ENCODE measurements around the gene PIK3CG. TPM values are rescaled to one million over a fixed set of nuclear protein-coding genes. Genes with fewer than 3 reads are reported as not detected.

PIK3CG gene
- total and polyA plus RNA-seq, 10 of the 15 experiments (the other 5 are each of a cell fraction or from before 2014, with no cell fraction given), result 0.79 to 7.6 (median 5.2) TPM

GRCh38 chr7:106864298-106865081 lies 592 bp upstream of the PIK3CG start:
- intact Hi-C loops (cut with micrococcal nuclease; ENCODE audit: unreplicated experiment) (loop anchor here (5.0 kb wide), 1 partner anchor 67 kb away; no protein-coding TSS in a partner anchor), in situ Hi-C loops (cut with MboI) (no loop called here)
- Histone ChIP-seq H3K9me3 (replicated peaks; ENCODE audit: control insufficient read depth, insufficient read depth, low read length) (no peaks in the 10 kb centered on the region; the same call in 2 of the 3 replicates), H3K27ac (ENCODE audit: control insufficient read depth, insufficient read depth) (peak overlapping the region; percentile 60), H3K27me3 (replicated peaks in 1 of 2; ENCODE audit: control insufficient read depth in 2 of 2, insufficient read depth in 2 of 2, low read length in 1 of 2) (no peaks in the 10 kb centered on the region), H3K9ac (ENCODE audit: control insufficient read depth, insufficient read depth, low read length) (peak overlapping the region; percentile 24; the same call in 1 of the 2 replicates), H3K4me2 (ENCODE audit: control insufficient read depth, insufficient read depth) (peak overlapping the region; percentile 93), H4K20me1 (ENCODE audit: control insufficient read depth, insufficient read depth) (no peaks in the 10 kb centered on the region), H3K36me3 (ENCODE audit: control insufficient read depth in 2 of 2, insufficient read depth in 2 of 2, low read length in 1 of 2) (no peaks in the 10 kb centered on the region), H3K4me3 (peak overlapping the region; percentile 70), H3K79me2 (ENCODE audit: control insufficient read depth, insufficient read depth, low read length) (no peaks in the 10 kb centered on the region), H3K4me1 (ENCODE audit: control insufficient read depth, insufficient read depth, low read length) (peaks cover 28% of the 10 kb centered on the region), H2AFZ (ENCODE audit: control insufficient read depth, low read depth, low read length) (no peak overlapping the region)
- ATAC-seq (peak; percentile 54), DNase-seq (ENCODE audit: low read depth, low spot score) (peak; percentile 47), FAIRE-seq (peak; percentile 62)
- ChIA-PET RAD21 (ENCODE audit: unreplicated experiment) (interaction anchor here (1.0 to 1.4 kb wide), 5 partner anchors 16 to 286 kb away, joined by 3 read pairs; no protein-coding TSS in a partner anchor), POLR2A (interaction anchor here (0.6 to 1.1 kb wide), 3 partner anchors 10 to 1506 kb away, joined by 3 to 6 read pairs (median 3); no protein-coding TSS in a partner anchor), SMC1A (ENCODE audit: uncharacterized antibody, unreplicated experiment) (interaction anchor here (1.0 to 1.2 kb wide), 3 partner anchors 17 to 71 kb away, joined by 3 read pairs; no protein-coding TSS in a partner anchor), CTCF (interaction anchor here (0.8 to 1.4 kb wide), 2 partner anchors 8 to 283 kb away, joined by 3 to 4 read pairs; no protein-coding TSS in a partner anchor)
- WGBS (ENCODE audit: insufficient coverage, insufficient replicate concordance, low lambda C conversion rate, missing lambda C conversion rate), result 28% methylated on average over 2 of the region's 2 CpGs
- BruUV-seq (replicated peaks), result no TSS peak
- peak; percentile 30 for TF ChIP-seq MEF2B (IDR thresholded peaks at IDR 0.05; ENCODE audit: partially characterized antibody, poor library complexity, severe bottlenecking)
- no peak for TF ChIP-seq NR2C1 (IDR thresholded peaks at IDR 0.05)
- TF ChIP-seq, protein P1, sequence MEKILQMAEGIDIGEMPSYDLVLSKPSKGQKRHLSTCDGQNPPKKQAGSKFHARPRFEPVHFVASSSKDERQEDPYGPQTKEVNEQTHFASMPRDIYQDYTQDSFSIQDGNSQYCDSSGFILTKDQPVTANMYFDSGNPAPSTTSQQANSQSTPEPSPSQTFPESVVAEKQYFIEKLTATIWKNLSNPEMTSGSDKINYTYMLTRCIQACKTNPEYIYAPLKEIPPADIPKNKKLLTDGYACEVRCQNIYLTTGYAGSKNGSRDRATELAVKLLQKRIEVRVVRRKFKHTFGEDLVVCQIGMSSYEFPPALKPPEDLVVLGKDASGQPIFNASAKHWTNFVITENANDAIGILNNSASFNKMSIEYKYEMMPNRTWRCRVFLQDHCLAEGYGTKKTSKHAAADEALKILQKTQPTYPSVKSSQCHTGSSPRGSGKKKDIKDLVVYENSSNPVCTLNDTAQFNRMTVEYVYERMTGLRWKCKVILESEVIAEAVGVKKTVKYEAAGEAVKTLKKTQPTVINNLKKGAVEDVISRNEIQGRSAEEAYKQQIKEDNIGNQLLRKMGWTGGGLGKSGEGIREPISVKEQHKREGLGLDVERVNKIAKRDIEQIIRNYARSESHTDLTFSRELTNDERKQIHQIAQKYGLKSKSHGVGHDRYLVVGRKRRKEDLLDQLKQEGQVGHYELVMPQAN (conservative IDR thresholded peaks at IDR 0.05), result no peak
- TF ChIP-seq MEF2A (IDR thresholded peaks at IDR 0.05; ENCODE audit: insufficient read depth, low read depth, low read length), result peak; percentile 66; the same call in 1 of the 2 replicates
